ENCODE measurements around the gene PPP6R3.

PPP6R3 gene

DNA sequence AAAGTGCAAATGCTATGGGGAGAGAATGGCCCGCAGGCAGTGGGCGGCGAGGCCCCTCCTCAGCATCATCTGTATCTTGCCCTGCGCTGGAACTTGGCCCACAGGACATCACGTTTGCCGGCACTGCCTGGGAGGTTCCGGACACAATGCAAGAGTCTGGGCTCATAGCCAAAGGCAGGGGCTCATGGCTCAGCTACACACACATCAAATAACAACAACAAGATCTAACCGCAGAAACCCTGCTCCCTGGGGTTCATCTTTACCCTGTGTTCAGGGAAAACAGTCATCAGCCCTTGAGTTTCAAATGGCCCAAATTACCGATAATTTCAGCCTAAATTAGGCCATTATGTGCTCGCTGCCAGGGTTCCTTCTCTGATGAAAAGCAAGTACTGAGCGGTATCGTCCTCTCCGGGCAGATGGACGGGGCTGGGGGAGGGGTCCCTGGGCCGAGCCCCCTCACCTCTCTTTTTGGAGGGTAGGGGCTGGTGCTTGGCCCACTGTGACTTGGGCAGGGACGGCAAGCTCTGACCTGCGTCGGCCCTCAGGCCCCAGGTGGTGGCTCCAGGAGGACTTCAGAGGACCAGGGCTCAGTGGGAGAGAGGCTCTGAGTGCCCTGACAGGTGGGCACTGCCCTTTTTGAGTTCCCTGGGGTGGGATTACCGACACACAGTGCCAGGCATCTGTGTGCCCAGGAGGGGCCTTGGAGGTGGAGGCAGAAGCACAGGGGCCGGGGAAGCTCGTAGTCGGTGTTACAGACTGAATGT is 198.8 kb downstream of the PPP6R3 start:
- Histone ChIP-seq H2AFZ (no peak overlapping the region), H3K9ac (no peak overlapping the region), H3K36me3 (ENCODE audit: control insufficient read depth, insufficient read depth, low read length) (no peaks in the 10 kb centered on the region), H3K4me1 (no peaks in the 10 kb centered on the region), H3K9me3 (ENCODE audit: control insufficient read depth, low read length) (no peaks in the 10 kb centered on the region), H3K4me3 (ENCODE audit: low read depth, low read length) (no peak overlapping the region), H3K27ac (no peak overlapping the region), H3K27me3 (ENCODE audit: control insufficient read depth, insufficient read depth, low read length) (no peaks in the 10 kb centered on the region), H3K79me2 (no peaks in the 10 kb centered on the region), H3K4me2 (ENCODE audit: low read length) (no peak overlapping the region)
- TF ChIP-seq, protein P1, sequence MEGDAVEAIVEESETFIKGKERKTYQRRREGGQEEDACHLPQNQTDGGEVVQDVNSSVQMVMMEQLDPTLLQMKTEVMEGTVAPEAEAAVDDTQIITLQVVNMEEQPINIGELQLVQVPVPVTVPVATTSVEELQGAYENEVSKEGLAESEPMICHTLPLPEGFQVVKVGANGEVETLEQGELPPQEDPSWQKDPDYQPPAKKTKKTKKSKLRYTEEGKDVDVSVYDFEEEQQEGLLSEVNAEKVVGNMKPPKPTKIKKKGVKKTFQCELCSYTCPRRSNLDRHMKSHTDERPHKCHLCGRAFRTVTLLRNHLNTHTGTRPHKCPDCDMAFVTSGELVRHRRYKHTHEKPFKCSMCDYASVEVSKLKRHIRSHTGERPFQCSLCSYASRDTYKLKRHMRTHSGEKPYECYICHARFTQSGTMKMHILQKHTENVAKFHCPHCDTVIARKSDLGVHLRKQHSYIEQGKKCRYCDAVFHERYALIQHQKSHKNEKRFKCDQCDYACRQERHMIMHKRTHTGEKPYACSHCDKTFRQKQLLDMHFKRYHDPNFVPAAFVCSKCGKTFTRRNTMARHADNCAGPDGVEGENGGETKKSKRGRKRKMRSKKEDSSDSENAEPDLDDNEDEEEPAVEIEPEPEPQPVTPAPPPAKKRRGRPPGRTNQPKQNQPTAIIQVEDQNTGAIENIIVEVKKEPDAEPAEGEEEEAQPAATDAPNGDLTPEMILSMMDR (IDR thresholded peaks at IDR 0.05) = no peak

DNA sequence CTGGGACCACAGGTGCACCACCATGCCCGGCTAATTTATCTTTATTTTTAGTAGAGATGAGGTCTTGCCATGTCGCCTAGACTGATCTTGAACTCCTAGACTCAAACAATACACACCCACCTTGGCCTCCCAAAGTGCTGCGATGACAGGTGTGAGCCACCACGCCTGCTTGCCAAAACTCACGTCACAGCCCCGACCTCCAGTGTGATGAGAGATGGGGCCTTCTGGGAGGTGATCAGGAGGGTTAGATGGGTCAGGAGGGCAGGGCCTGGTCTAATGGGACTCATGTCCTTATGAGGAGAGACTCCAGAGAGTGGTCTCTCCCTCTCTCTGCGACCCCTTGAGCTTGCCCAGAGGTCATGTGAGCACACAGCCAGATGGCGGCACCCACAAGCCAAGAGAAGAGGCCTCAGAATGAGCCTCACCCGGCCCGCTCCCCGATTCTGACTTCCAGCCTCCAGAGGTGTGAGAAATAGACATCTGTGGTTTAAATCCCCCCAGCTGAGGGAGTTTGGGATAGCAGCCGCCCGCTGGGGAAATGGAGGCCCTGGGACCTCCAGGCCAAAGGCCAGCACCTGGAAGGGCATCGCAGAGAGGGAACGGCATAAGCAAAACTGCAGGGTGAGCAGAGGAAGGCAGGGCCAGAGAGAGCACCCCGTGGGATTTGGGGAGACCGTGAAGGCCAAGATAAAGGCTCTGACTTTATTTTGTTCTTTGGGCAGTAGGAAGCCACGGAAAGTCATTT is 199.7 kb downstream of the PPP6R3 start:
- no peaks in the 10 kb centered on the region for H3K27me3 ChIP-seq (ENCODE audit: control insufficient read depth, insufficient read depth, low read length)
- H3K4me3 ChIP-seq (ENCODE audit: low read depth, low read length) = no peak overlapping the region
- H3K36me3 ChIP-seq (ENCODE audit: control insufficient read depth, insufficient read depth, low read length) = no peaks in the 10 kb centered on the region
- H3K27ac ChIP-seq = no peak overlapping the region
- no peak overlapping the region for H3K9ac ChIP-seq
- H3K4me1 ChIP-seq = no peaks in the 10 kb centered on the region
- H3K9me3 ChIP-seq (ENCODE audit: control insufficient read depth, low read length) = no peaks in the 10 kb centered on the region
- TF ChIP-seq, protein P1 (IDR thresholded peaks at IDR 0.05) = no peak
- no peaks in the 10 kb centered on the region for H3K79me2 ChIP-seq
- H2AFZ ChIP-seq = no peak overlapping the region
- H3K4me2 ChIP-seq (ENCODE audit: low read length) = no peak overlapping the region

DNA sequence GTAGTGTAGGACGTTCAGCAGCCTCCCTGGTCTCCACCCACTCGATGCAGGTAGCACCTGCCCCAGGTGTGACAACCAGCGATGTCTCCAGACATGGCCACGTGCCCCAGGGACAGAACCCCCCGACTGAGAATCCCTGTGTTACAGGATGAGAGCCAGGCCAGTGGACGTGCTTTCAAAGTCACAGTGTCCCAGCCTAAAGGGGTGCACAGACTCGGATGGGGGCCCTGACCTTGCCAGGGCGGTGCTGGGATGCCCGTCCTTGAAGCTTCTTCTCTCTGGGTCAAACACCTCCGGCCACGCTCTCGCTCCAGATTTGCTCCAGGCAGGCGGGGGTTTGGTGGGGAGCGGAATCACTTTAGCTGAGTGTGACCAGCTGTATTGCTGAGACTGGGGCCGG is 200.5 kb downstream of the PPP6R3 start:
- H3K4me1 ChIP-seq = no peaks in the 10 kb centered on the region
- no peaks in the 10 kb centered on the region for H3K9me3 ChIP-seq (ENCODE audit: control insufficient read depth, low read length)
- no peak overlapping the region for H2AFZ ChIP-seq
- no peak overlapping the region for H3K4me2 ChIP-seq (ENCODE audit: low read length)
- TF ChIP-seq, protein P1 (IDR thresholded peaks at IDR 0.05) = no peak
- H3K27me3 ChIP-seq (ENCODE audit: control insufficient read depth, insufficient read depth, low read length) = no peaks in the 10 kb centered on the region
- H3K4me3 ChIP-seq (ENCODE audit: low read depth, low read length) = no peak overlapping the region
- H3K36me3 ChIP-seq (ENCODE audit: control insufficient read depth, insufficient read depth, low read length) = no peaks in the 10 kb centered on the region
- H3K9ac ChIP-seq = no peak overlapping the region
- no peak overlapping the region for H3K27ac ChIP-seq
- H3K79me2 ChIP-seq = no peaks in the 10 kb centered on the region

DNA sequence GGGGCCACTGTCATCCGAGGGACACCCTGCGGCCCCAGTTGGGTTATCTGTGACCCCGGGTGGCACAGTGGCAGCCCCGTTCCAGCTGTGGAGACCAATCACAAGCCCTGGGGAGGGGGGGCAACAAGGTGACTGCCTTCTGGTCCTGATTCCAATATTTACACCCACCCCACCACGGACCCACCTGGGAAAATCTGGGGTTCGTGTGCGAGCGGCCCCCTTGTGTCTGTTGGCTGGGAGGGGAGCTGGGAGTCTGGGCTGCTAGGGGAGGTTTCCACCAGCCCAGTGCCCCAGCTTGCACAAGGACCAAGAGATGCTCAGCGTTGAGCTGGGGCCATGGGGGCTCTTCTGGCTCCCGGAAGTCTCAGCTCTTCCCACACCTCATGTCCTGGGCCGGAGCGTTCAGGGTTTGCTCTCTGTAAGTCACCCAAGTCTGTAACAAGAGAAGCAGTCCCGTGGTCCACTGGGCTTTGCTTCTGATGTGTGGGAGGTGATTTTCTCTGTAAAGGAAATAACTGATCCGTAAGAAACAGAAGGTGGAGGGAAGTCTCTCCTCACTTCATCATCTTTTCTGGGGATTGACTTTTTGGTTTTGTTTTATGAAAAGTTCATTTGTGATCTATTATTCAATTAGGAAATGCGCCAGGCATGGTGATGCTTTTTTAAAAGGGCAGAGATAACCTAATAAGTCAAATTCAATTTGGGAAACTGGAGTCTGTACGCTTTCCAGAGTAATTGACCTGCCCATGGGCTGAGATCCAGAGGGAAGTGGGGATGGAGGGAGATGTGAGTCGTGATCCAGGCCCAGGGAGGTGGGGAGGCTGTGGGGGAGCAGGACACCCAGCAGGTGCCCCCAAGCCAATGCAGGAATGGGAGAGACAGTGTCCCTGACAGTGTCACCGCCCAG is 201.4 kb downstream of the PPP6R3 start:
- H3K4me3 ChIP-seq (ENCODE audit: low read depth, low read length) = no peak overlapping the region
- H3K9me3 ChIP-seq (ENCODE audit: control insufficient read depth, low read length) = no peaks in the 10 kb centered on the region
- no peaks in the 10 kb centered on the region for H3K79me2 ChIP-seq
- H3K4me2 ChIP-seq (ENCODE audit: low read length) = no peak overlapping the region
- no peak overlapping the region for H3K9ac ChIP-seq
- no peak overlapping the region for H3K27ac ChIP-seq
- H3K36me3 ChIP-seq (ENCODE audit: control insufficient read depth, insufficient read depth, low read length) = no peaks in the 10 kb centered on the region
- H2AFZ ChIP-seq = no peak overlapping the region
- no peaks in the 10 kb centered on the region for H3K27me3 ChIP-seq (ENCODE audit: control insufficient read depth, insufficient read depth, low read length)
- H3K4me1 ChIP-seq = no peaks in the 10 kb centered on the region
- TF ChIP-seq, protein P1 (IDR thresholded peaks at IDR 0.05) = no peak
